ENCODE measurements around the gene MORC3.

DNA sequence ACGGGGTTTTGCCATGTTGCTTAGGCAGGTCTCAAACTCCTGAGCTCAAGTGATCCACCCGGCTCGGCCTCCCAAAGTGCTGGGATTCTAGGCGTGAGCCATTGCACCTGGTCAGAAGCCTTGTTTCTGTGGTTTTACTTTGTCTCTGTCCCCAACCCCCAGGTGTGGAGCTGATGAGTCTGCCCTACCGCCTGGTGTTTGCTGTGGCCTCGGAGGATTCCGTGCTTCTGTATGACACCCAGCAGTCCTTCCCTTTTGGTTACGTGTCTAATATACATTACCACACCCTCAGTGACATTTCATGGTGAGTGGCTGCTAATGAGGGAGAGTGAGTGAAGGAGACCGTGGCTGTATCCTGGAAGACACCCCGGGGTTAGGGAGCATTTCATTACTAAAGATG, 91.3 kb downstream of the MORC3 start:
- TF ChIP-seq POLR2A (IDR thresholded peaks at IDR 0.05): no peak
- TF ChIP-seq, protein P1, sequence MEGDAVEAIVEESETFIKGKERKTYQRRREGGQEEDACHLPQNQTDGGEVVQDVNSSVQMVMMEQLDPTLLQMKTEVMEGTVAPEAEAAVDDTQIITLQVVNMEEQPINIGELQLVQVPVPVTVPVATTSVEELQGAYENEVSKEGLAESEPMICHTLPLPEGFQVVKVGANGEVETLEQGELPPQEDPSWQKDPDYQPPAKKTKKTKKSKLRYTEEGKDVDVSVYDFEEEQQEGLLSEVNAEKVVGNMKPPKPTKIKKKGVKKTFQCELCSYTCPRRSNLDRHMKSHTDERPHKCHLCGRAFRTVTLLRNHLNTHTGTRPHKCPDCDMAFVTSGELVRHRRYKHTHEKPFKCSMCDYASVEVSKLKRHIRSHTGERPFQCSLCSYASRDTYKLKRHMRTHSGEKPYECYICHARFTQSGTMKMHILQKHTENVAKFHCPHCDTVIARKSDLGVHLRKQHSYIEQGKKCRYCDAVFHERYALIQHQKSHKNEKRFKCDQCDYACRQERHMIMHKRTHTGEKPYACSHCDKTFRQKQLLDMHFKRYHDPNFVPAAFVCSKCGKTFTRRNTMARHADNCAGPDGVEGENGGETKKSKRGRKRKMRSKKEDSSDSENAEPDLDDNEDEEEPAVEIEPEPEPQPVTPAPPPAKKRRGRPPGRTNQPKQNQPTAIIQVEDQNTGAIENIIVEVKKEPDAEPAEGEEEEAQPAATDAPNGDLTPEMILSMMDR (IDR thresholded peaks at IDR 0.05): no peak

Measured in body of pancreas (tissue), 4 donors.